ENCODE data around the gene FIGNL2. TPM values are rescaled to one million over a fixed set of nuclear protein-coding genes. Genes with fewer than 3 reads are reported as not detected.

FIGNL2 gene
- total RNA-seq, 4 donors from 2014 or later: 0.17 to 0.49 (median 0.29) TPM; not detected in 1

DNA sequence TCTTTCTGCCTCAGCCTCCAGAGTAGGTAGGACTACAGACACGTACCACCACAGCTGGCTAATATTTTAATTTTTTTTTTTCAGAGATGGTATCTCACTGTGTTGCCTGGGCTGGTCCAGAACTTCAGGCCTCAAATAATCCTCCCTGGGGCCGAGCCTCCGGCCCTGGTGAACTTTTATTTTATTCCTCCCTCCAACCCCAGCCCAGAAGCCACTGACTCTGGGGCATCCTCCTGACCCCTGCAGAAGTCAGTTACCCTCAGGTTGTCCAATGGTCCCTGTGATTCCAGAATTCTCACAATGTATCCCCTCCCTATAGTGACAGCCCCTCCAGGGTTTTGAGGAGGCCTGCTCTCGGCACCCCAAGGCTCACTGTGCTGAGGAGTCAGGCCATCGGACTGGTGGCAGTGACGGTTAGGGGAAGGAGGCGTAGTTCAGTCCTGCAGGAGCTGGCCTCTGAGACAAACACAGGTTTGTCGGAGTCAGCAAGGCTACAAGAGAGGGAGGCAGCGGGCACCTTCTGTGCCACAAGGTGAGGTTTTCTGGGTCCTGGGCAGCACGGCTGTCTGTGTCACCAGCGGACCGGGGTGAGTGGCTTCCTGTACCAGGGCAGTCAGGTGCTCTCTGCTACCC is 19.4 kb upstream of the FIGNL2 start:
- 92 to 96% methylated on average over 12 of the region's 12 CpGs for WGBS, 2 donors
- no peak overlapping the region for H3K4me3 ChIP-seq (ENCODE audit: low read depth, poor library complexity, severe bottlenecking)
- no peak for TF ChIP-seq POLR2A (IDR thresholded peaks at IDR 0.05)
- TF ChIP-seq, protein P1, sequence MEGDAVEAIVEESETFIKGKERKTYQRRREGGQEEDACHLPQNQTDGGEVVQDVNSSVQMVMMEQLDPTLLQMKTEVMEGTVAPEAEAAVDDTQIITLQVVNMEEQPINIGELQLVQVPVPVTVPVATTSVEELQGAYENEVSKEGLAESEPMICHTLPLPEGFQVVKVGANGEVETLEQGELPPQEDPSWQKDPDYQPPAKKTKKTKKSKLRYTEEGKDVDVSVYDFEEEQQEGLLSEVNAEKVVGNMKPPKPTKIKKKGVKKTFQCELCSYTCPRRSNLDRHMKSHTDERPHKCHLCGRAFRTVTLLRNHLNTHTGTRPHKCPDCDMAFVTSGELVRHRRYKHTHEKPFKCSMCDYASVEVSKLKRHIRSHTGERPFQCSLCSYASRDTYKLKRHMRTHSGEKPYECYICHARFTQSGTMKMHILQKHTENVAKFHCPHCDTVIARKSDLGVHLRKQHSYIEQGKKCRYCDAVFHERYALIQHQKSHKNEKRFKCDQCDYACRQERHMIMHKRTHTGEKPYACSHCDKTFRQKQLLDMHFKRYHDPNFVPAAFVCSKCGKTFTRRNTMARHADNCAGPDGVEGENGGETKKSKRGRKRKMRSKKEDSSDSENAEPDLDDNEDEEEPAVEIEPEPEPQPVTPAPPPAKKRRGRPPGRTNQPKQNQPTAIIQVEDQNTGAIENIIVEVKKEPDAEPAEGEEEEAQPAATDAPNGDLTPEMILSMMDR (IDR thresholded peaks at IDR 0.05): no peak
- DNase-seq (ENCODE audit: low spot score in 2 of 2): no peak
- intact Hi-C loops (cut with DNase I; ENCODE audit: low total_unique reads): no loop called here

DNA sequence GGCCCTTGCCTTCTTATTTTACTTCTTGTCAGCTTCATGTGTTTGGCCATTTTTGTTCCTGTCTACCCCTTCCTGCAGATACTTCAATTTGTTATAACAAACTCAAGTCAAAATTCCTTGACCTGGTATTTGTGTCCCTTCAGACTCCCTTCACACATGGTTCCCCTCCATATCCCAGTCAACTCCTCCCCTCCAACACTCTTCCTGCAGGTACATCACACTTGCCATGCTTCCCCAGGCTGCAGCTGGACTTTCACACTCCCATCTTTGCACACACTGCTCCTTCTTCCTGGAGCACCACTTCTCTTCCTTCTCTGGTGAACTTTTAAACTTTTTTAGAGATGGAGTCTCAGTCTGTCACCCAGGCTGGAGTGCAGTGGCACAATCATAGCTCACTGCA is 18.9 kb upstream of the FIGNL2 start:
- H3K4me3 ChIP-seq (ENCODE audit: low read depth, poor library complexity, severe bottlenecking): no peak overlapping the region
- DNase-seq (ENCODE audit: low spot score in 2 of 2): no peak
- TF ChIP-seq POLR2A (IDR thresholded peaks at IDR 0.05): no peak
- TF ChIP-seq, protein P1 (IDR thresholded peaks at IDR 0.05): no peak
- intact Hi-C loops (cut with DNase I; ENCODE audit: low total_unique reads): no loop called here

DNA sequence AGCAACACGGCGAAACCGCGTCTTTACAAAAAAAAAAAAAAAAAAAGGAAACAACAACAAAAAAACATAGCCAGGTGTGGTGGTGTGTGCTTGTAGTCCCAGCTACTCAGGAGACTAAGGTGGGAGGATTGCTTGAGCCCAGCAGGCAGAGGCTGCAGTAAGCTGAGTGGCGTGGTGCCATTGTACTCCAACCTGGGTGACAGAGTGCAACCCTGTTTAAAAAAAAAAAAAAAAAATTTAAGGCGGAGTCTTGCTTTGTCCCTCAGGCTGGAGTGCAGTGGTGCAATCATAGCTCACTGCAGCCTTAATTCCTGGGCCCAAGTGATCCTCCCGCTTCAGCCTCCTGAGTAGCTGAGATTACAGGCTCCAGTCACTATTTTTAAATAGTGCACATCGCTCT is 18.2 kb upstream of the FIGNL2 start:
- TF ChIP-seq, protein P1 (IDR thresholded peaks at IDR 0.05): no peak
- no peak for TF ChIP-seq POLR2A (IDR thresholded peaks at IDR 0.05)
- no peak for DNase-seq (ENCODE audit: low spot score in 2 of 2)
- intact Hi-C loops (cut with DNase I; ENCODE audit: low total_unique reads): no loop called here
- WGBS, 2 donors: 92 to 94% methylated on average over 8 of the region's 8 CpGs
- no peak overlapping the region for H3K4me3 ChIP-seq (ENCODE audit: low read depth, poor library complexity, severe bottlenecking)

DNA sequence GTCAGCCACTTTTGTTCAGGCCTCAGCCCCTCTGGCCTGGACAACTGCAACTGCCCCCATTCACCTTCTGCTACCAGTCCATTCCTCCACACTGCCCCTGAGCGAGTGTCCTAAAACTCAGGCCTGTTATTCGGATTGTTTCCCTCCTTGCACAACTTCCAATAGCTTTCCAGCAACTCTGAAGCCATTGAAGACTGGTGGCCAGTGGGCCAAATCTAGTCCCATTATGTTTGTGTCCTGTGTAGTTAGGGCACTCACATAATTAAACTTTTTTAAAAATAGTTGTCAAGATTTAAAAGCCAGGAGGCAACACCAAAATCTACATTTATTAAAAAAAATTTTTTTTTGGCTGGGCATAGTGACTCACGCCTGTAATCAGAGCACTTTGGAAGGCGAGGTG is 17.8 kb upstream of the FIGNL2 start:
- no peak overlapping the region for H3K4me3 ChIP-seq (ENCODE audit: low read depth, poor library complexity, severe bottlenecking)
- TF ChIP-seq, protein P1 (IDR thresholded peaks at IDR 0.05): no peak
- TF ChIP-seq POLR2A (IDR thresholded peaks at IDR 0.05): no peak
- intact Hi-C loops (cut with DNase I; ENCODE audit: low total_unique reads): no loop called here
- WGBS, 2 donors: 91 to 92% methylated on average over 4 of the region's 4 CpGs
- DNase-seq (ENCODE audit: low spot score in 2 of 2): no peak

DNA sequence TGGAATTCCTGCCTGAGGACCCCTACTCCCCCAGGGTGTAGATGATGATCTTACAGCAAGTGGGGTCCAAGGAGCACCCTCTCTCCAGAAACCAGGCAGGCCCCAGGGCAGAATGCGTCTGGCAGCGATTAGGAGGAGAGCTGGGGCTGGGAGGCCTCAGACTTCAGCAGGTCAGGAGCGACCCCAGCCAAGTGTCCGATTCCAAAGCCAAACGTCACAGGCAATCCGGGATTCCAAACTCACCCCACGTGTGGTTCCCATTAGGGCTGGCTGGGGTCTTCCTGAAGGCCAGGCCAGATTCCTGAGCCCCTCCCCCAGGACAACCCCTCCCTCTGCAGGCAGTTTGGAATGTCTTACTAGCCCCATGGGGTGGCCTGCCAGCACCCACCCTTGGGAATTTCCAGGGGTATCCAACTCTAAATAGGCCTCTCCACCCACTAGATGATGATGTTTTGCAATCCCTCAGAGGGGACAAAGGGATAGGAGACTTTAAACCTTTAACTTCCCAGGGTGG is 17.3 kb upstream of the FIGNL2 start:
- 81 to 95% methylated on average over 6 to 7 of the region's 7 CpGs for WGBS, 2 donors
- TF ChIP-seq, protein P1 (IDR thresholded peaks at IDR 0.05): no peak
- no peak for TF ChIP-seq POLR2A (IDR thresholded peaks at IDR 0.05)
- intact Hi-C loops (cut with DNase I; ENCODE audit: low total_unique reads): no loop called here
- DNase-seq (ENCODE audit: low spot score in 2 of 2): no peak
- no peak overlapping the region for H3K4me3 ChIP-seq (ENCODE audit: low read depth, poor library complexity, severe bottlenecking)

Data from lower leg skin (tissue), 4 donors.